SU-DHL-6 (cell line): Measurements from ENCODE around the gene CPLX4.

Experiments used
- CTCF ChIP-seq: fragments of 200-600 bp; sonication (generic); IDR thresholded peaks from one replicate; pipeline ENCODE4 v1.5.1; 2017; ENCODE audit warnings: antibody characterized with exemption, mild to moderate bottlenecking, low read length, moderate library complexity; ENCODE audit not compliant: insufficient read depth, poor library complexity, severe bottlenecking
- EZH2phosphoT487 ChIP-seq: fragments of 200-600 bp; sonication (generic), shearing (Covaris generic); conservative IDR thresholded peaks from 2 replicates; pipeline ENCODE4 v1.6.1; 2018; ENCODE audit warnings: mild to moderate bottlenecking, antibody characterized with exemption, low read length, moderate library complexity, mixed read lengths

- no peak for TF ChIP-seq CTCF
- no peak for TF ChIP-seq EZH2phosphoT487
Observed at GRCh38 chr18:59301929-59302328, 16.5 kb downstream of the CPLX4 start.
